ENCODE results near the gene AIP. TPM values are rescaled to one million over a fixed set of nuclear protein-coding genes. Genes with fewer than 3 reads are reported as not detected.
A peak's percentile ranks its signal among the peaks of the same experiment; 100 is the strongest.

The AIP gene
- total RNA-seq, result 46.8 TPM

GRCh38 chr11:67482827-67483798 lies at the start of gene AIP:
AIP (plus strand) TSS chr11:67483026; CDS start chr11:67483159, 133 bp downstream.
- peak; percentile 98 for DNase-seq (ENCODE audit: low spot score)

GRCh38 chr11:67433536-67434394 lies 49.1 kb upstream of the AIP start:
- DNase-seq (ENCODE audit: low spot score), result no peak

- no peak for DNase-seq (ENCODE audit: low spot score)
These were observed 48.4 kb upstream of the AIP start for GRCh38 chr11:67434395-67434881.

GRCh38 chr11:67435031-67435726 lies 47.6 kb upstream of the AIP start:
- DNase-seq (ENCODE audit: low spot score), result no peak

- DNase-seq (ENCODE audit: low spot score), result no peak
These were observed 46.9 kb upstream of the AIP start for GRCh38 chr11:67435727-67436458.

GRCh38 chr11:67436459-67437081 lies 46.3 kb upstream of the AIP start:
- DNase-seq (ENCODE audit: low spot score), result no peak

- no peak for DNase-seq (ENCODE audit: low spot score)
These were observed 45.6 kb upstream of the AIP start, which contains the start of gene PTPRCAP for GRCh38 chr11:67437082-67437808. PTPRCAP (minus strand) TSS chr11:67437682; CDS start chr11:67437619, 63 bp downstream.

- no peak for DNase-seq (ENCODE audit: low spot score)
These were observed 45.0 kb upstream of the AIP start for GRCh38 chr11:67437809-67438157.

- no peak for DNase-seq (ENCODE audit: low spot score)
These were observed 44.5 kb upstream of the AIP start for GRCh38 chr11:67438158-67438902.

- DNase-seq (ENCODE audit: low spot score), result no peak
These were observed 43.3 kb upstream of the AIP start for GRCh38 chr11:67439321-67440228.

- no peak for DNase-seq (ENCODE audit: low spot score)
These were observed 42.4 kb upstream of the AIP start for GRCh38 chr11:67440229-67441097.

- DNase-seq (ENCODE audit: low spot score), result no peak
These were observed 41.7 kb upstream of the AIP start for GRCh38 chr11:67441098-67441563.

- DNase-seq (ENCODE audit: low spot score), result no peak
These were observed 41.0 kb upstream of the AIP start for GRCh38 chr11:67441731-67442351.

- DNase-seq (ENCODE audit: low spot score), result no peak
These were observed 40.1 kb upstream of the AIP start for GRCh38 chr11:67442504-67443404.

- no peak for DNase-seq (ENCODE audit: low spot score)
These were observed 37.3 kb upstream of the AIP start for GRCh38 chr11:67445515-67445914.
